IPS-NIHi11 (cell line): ENCODE data around the gene PAN2.
A peak's percentile ranks its signal among the peaks of the same experiment; 100 is the strongest.
"Not testable (repeated sequence)": the region's sequence is repeated elsewhere in the genome, so short reads cannot be mapped to it uniquely, and the experiment has no call there.

ENCODE experiments used
- DNase-seq: peaks from one replicate; pipeline ENCODE4 v3.0.0; 2012; ENCODE audit warnings: mixed read lengths, low spot score

Gene PAN2

GRCh38 chr12:56346675-56347074 is 12.9 kb upstream of the PAN2 start:
- no peak for DNase-seq

DNA sequence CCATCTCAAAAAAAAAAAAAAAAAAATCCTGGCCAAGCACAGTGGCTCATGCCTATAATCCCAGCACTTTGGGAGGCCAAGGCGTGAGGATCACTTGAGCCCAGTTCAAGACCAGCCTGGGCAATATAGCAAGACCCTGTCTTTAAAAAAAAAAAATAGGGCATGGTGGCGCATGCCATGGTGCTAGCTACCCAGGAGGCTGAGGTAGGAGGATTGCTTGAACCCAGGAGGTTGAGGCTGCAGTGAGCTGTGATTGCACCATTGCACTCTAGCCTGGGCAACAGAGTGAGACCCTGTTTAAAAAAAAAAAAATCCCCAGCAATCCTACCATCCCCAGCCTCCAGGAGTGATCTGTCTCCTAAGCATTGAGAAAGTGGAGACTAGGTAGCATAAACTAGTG is 8.5 kb upstream of the PAN2 start:
- not testable (repeated sequence) for DNase-seq

GRCh38 chr12:56341616-56342015 is 7.8 kb upstream of the PAN2 start:
- no peak for DNase-seq

GRCh38 chr12:56339158-56339422 is 5.3 kb upstream of the PAN2 start:
- no peak for DNase-seq

- peak; percentile 63 for DNase-seq
Measured at GRCh38 chr12:56338308-56339157, 4.7 kb upstream of the PAN2 start, which contains the start of gene IL23A. Gene IL23A (plus strand): TSS chr12:56338884. CDS start chr12:56339045, 161 bp downstream.

DNA sequence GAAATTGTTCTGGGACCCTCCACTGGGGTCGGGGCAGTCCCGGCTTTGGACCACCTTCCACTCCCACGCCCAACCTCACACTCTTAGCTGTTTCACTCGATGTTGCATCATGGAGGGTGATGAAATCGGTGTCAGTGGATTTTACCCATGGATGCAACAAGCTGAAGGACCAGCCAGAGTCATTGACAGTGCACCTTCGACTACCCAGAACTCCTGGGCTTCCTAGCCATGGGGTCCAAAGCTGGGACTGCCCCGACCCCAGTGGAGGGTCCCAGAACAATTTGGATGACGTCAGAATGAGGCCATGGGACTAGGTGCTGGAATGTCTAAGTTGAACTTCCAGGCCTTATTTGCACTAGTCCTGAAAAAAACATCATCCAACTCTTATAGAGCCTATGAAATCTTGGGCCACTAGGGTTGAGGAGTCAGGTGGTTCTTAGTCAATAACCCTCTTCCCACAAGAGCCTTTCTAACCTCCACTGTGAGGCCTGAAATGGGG is 4.0 kb upstream of the PAN2 start:
- no peak for DNase-seq

GRCh38 chr12:56336361-56337167 is 2.8 kb upstream of the PAN2 start:
- DNase-seq = no peak

GRCh38 chr12:56335527-56335926 is 1.7 kb upstream of the PAN2 start:
- DNase-seq = not testable (repeated sequence)

DNA sequence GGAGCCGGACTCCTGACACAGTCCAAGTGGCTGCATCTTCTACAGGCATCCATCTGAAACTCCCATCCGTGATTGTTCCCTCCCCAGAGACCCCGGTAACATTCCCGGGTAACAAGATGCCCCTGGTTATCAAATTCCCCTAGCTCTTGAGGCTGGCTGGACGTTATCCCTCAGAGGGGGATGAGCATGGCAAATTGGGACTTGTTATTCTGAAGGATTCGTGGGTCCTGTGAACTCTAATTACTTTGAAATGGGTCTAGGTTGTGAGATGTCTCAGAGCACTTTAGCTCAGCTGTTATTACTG is 642 bp upstream of the PAN2 start:
- DNase-seq = no peak

DNA sequence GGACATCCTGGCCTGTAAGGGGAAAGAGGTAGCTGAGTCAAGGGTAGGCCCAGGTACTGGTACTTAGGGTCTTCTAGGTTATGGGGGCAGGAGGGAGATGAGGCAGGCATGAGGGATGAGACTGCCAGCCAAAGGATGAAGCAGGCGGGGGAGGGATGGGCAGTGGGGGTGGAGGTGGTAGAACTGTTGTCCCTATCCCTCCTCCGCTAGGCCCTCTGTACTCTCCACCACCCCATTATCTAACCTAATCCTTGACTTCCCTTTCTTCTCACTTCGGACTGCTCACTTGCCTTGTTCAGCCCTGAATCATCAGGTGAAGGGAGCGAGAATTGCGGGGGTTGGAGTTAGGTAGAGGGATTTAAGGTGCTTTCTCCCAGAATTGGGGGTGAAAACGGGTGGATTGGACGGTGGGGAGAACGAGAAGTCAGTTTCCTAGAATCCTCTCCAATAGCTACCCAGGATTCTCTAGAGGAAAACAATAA is 562 bp downstream of the PAN2 start:
- DNase-seq = peak; percentile 42

- no peak for DNase-seq
Measured at GRCh38 chr12:56332512-56333196, 1.1 kb downstream of the PAN2 start.

- DNase-seq = no peak
Measured at GRCh38 chr12:56330936-56331490, 2.8 kb downstream of the PAN2 start.

DNA sequence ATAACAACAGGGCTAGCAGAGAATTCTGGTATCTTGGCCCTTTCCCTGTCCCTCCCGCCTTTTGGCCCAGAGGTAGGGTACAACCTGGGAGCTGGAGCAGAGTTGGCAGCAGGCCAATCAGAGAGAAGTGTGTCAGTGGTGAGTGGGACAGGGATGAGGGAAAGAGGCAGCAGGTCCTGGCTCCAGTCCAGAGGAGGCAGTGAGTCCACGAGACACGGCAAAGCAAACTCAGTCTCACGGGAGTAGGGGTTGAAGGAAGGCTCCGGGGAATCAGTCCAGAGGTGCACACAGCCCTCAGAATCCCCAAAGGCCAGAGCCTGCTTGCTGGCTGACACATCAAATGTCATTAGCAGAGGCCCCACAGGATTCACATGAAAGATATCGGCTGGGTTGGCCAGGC is 7.3 kb downstream of the PAN2 start:
- no peak for DNase-seq

DNA sequence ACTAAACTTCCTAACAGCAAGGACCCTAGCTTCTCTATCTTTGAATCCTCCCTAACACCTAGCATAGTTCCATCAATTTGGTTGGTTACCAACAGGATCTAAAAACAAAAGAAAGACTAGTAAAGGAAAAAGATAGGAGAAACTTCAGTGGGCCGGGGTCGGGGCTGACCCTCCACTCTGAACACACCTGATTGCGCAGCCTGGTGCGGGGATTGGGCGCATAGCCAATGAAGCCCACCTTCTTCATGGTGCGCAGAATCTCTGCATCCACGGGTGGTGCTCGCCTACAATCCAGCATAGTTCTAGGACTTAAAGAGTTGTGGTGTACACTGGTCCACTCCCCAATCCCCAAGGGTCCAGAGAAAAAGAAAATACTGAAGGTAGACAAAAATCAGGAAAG is 7.7 kb downstream of the PAN2 start:
- DNase-seq = no peak

DNA sequence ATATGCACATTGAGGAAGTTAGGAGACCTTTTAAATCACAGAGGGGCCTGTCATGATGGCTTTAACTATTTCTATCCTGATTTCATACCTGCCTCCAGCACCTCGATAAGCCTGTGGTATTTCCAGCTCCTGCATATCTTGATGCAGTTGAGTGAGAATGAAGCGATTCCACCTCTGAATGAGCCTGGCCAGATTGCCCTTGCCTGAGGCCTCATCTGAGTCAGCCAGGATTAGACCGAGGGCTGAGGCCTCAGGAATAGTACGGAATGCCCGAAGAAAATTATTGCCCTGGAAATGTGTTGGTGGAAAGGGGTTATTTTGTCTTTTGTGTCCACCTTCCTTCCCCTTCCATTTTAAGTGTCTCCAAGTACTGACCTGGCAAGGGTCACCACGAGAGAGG is 9.6 kb downstream of the PAN2 start:
- no peak for DNase-seq

- not testable (repeated sequence) for DNase-seq
Measured at GRCh38 chr12:56321610-56322009, 12.2 kb downstream of the PAN2 start.

GRCh38 chr12:56321027-56321426 is 12.8 kb downstream of the PAN2 start:
- no peak for DNase-seq

DNA sequence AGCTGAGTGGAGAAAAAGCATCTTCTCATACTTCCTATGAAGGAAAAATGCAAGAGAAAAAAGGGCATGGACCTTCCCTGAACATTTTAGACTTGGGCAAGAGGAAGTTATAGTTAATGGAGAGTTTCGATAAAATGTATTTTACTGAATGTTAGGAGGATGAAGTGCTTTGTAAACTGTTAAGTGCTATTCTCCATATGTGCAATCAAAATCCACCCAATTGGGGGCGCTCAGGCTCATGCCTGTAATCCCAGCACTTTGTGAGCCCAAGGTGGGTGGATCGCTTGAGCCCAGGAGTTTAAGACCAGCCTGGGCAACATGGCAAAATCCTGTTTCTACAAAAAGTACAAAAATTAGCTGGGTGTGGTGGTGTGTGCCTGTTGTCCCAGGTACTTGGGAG is 16.1 kb downstream of the PAN2 start:
- no peak for DNase-seq

DNA sequence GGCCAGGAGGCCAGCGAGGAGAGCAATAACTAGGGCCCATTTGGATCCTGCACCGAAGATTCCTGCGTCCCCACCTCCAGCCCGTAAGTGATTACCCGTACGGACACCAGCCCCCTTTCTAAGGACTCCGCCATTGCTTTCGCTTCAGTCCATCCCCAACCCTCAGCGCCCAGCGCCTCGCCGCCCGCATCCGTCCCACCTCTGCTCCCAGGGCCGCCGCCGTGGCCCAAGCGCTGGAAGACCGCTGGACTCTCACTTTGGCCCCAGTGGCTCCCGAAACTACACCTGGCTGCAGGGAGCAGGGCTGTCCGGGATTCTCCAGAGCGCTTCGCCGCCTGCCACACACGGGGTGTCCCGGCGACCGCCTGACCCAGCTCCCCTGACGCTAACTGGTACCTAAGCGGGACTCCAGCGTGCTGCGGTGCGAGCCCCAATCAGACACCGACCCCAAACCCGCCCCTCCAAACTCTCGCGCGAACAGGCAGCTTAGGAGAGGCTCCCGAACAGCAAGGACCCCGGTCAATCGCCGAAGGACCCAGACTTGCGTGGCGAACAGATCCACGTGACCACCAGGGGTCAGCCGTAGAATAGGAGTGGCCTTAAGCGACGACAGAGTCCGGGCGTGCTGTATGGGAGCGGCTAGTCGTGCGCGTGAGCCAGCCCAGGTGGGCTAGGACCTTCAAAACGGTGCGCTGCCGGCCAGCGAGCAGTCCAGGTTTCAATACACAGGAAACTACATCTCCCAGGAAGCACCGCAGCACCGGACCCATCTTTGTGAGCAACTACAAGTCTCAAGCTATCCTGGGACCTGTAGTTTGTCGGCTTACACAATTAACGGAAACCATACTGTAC is 18.0 kb downstream of the PAN2 start, which contains the start of gene CNPY2:
Gene CNPY2 (minus strand): TSS at position 367 of the 852 bp plus-strand sequence. CDS start 771 bp downstream, outside the sequence.
- peak; percentile 95 for DNase-seq

DNA sequence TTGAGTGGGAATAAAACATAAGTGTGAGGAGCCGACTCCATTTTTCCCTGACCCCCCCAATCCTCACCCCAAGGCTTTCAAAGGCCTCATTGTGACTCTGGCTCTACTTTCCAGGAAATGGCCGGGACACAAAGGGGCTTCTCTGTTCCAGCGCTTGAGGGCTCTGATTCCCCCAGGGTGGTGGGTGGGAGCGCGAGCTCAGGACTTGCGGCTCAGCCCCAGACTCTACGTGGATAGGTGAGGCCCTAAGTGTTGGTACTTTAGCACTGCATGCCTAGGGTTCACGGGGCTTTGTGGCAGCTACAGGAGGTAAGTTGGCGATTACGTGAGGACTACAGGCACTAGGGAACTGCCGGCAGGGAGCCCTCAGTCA is 18.6 kb downstream of the PAN2 start:
- DNase-seq = peak; percentile 19

GRCh38 chr12:56311003-56311402 is 22.8 kb downstream of the PAN2 start:
- DNase-seq = no peak
